Osteocyte (in vitro differentiated cells): ENCODE results near the gene NGLY1. TPM values are rescaled to one million over a fixed set of nuclear protein-coding genes. Genes with fewer than 3 reads are reported as not detected.

Source experiments
- DNase-seq: peaks from one replicate; pipeline ENCODE4 v3.0.0; 2021; ENCODE audit warnings: mixed read lengths; ENCODE audit not compliant: unreplicated experiment; ENCODE audit errors: extremely low spot score
- H3K27ac Mint-ChIP-seq: one replicate; pipeline ENCODE4 v1.8.0; 2021; ENCODE audit warnings: mild to moderate bottlenecking, mixed read lengths; ENCODE audit not compliant: unreplicated experiment
- H3K27me3 Mint-ChIP-seq: one replicate; pipeline ENCODE4 v1.8.0; 2021; ENCODE audit warnings: mixed read lengths; ENCODE audit not compliant: unreplicated experiment
- H3K36me3 Mint-ChIP-seq: one replicate; pipeline ENCODE4 v1.8.0; 2021; ENCODE audit warnings: mixed read lengths; ENCODE audit not compliant: unreplicated experiment
- H3K4me1 Mint-ChIP-seq: one replicate; pipeline ENCODE4 v1.8.0; 2021; ENCODE audit warnings: mixed read lengths; ENCODE audit not compliant: unreplicated experiment
- H3K4me3 Mint-ChIP-seq: one replicate; pipeline ENCODE4 v1.8.0; 2021; ENCODE audit warnings: mild to moderate bottlenecking, moderate library complexity, mixed read lengths; ENCODE audit not compliant: unreplicated experiment
- H3K9me3 Mint-ChIP-seq: one replicate; pipeline ENCODE4 v1.8.0; 2021; ENCODE audit warnings: mixed read lengths; ENCODE audit not compliant: unreplicated experiment
- total RNA-seq: library from RNA; stranded (reverse); gene quantifications from 2 replicates; pipeline ENCODE4 v1.2.1, GENCODE V29; 2021
- TF ChIP-seq, protein P1 (sequence below): fragments of 200-600 bp; sonication (generic); IDR thresholded peaks from 2 replicates; pipeline ENCODE4 v1.5.0; 2021; ENCODE audit warnings: antibody characterized with exemption, mild to moderate bottlenecking, moderate library complexity

NGLY1 gene
- total RNA-seq, 1 donor from 2014 or later: 29.6 TPM

DNA sequence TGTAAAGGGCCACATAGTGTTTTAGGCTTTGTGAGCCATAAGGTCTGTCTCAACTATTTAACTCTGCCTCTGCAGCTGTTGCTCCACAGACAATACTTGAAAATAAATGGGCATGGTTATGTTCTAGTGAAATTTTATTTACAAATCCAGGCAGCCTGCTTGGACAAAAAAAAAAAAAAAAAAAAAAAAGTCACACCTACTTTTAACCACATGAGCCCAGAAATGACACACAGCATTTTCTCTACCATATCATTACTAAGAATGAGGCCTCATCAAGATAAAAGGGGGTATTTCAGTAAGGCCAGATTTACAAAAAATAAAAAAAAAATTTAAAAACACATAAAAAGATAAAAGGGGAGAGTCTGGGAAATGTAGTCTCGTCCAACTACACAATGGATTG is 1.7 kb upstream of the NGLY1 start:
- no peak overlapping the region for H3K27ac Mint-ChIP-seq
- no peak for DNase-seq
- no peaks in the 10 kb centered on the region for H3K9me3 Mint-ChIP-seq
- H3K4me1 Mint-ChIP-seq: peaks cover 42% of the 10 kb centered on the region
- H3K4me3 Mint-ChIP-seq: peak overlapping the region; percentile 80
- TF ChIP-seq, protein P1, sequence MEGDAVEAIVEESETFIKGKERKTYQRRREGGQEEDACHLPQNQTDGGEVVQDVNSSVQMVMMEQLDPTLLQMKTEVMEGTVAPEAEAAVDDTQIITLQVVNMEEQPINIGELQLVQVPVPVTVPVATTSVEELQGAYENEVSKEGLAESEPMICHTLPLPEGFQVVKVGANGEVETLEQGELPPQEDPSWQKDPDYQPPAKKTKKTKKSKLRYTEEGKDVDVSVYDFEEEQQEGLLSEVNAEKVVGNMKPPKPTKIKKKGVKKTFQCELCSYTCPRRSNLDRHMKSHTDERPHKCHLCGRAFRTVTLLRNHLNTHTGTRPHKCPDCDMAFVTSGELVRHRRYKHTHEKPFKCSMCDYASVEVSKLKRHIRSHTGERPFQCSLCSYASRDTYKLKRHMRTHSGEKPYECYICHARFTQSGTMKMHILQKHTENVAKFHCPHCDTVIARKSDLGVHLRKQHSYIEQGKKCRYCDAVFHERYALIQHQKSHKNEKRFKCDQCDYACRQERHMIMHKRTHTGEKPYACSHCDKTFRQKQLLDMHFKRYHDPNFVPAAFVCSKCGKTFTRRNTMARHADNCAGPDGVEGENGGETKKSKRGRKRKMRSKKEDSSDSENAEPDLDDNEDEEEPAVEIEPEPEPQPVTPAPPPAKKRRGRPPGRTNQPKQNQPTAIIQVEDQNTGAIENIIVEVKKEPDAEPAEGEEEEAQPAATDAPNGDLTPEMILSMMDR: no peak
- peaks cover 4% of the 10 kb centered on the region for H3K36me3 Mint-ChIP-seq
- no peaks in the 10 kb centered on the region for H3K27me3 Mint-ChIP-seq

DNA sequence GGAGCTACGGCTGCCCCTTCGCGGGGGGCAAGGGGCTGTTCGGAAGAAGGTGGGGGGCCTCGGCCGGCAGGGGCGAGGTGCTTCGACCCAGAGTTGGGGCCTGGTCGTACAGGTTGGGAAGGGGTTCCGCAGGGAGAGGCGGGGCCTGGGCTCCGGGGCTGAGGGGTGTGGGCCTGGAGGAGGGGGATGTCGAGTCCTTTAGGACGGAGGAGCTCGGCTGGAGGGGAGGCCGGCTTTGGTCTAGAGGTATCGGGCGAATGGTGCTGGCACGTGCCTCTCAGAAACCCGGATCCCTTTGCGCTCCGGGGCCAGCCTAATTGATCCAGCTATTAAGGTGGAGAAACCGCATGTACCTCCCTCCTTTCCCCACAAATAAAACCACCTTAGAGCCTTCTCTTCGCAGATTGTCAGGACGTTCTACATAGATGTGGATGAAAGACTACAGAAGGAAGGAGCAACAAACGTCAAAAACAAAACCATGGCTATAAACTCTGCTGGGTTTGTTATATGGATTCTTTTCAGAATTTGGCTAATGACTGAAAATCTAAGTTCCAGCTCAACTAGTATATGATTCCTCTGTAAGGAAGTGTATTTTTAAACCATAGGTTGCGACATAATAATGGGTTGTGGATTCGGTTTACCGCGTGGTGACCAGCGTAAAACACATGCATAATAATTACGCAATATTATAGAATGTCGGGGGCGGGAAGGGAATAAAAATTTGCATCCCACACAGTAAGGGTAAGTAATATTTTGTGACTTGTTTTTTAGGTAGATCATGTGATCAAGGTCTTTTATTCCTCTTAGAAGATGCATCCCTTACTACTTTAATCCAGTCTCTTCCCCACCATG is 644 bp upstream of the NGLY1 start:
- TF ChIP-seq, protein P1: no peak
- Mint-ChIP-seq H3K36me3 (peaks cover 4% of the 10 kb centered on the region), H3K27ac (peak overlapping the region; percentile 63), H3K9me3 (no peaks in the 10 kb centered on the region), H3K4me3 (peak overlapping the region; percentile 80), H3K27me3 (no peaks in the 10 kb centered on the region), H3K4me1 (peaks cover 42% of the 10 kb centered on the region)
- DNase-seq: no peak

DNA sequence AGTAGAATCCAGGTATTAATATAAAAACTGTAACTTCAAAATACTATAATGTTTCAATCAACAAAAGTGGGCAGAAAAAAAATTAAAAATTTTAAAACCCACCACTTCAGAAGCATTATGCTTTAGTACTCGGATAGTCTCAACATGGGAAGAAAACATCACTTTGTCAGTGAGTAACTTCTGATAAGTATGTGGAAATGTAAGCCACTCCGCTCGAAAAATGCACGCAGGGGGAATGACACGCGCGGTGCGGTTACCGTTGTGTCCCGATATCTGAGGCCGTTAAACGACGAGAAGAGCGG is 656 bp downstream of the NGLY1 start:
- H3K27me3 Mint-ChIP-seq: no peaks in the 10 kb centered on the region
- no peak for DNase-seq

DNA sequence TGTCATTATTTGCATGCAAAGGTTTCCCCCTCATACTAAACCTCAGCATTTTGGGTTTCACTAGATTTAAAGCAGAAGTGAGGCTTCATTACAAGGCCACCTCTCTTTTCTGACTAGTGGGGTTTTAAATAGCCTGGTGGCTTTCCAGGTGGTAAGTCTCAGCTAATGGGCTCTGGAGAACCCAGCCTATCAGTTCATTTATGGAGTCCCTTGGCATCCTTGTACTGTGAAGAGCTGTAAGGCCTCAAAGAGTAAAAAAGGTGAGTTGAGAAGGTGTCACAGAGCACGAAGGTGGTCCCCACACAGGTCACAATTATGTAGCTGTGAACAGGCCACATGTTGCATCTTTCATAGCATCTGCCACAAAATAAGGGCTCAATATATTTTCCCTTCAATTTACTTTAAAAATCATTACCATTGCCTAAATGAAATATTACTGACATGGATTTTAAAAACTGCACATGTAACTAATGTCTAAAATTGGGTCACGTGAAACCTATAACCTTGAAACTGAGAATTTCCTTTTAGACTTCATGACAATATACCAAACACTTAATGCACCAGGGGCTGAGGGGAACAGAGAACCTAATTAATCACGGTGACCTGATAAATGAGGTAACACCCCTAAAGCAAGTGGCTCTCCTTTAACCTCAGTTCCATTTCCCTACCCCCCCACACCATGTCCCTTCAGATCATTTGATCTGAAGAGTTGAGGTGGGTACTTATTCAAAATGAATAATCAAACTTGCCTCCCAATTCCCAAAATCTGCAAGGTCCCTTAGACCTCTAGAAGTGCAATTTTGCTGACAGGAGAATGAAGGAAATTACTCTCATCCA is 1.3 kb downstream of the NGLY1 start:
- TF ChIP-seq, protein P1: no peak
- Mint-ChIP-seq H3K9me3 (no peaks in the 10 kb centered on the region), H3K36me3 (peaks cover 16% of the 10 kb centered on the region), H3K27me3 (no peaks in the 10 kb centered on the region), H3K4me1 (peaks cover 35% of the 10 kb centered on the region), H3K4me3 (peak overlapping the region; percentile 84), H3K27ac (no peak overlapping the region)
- DNase-seq: no peak

More for the DNA sequence above, 656 bp downstream of the NGLY1 start:
- TF ChIP-seq, protein P1: no peak
- H3K4me3 Mint-ChIP-seq: peak overlapping the region; percentile 84
- H3K4me1 Mint-ChIP-seq: peaks cover 35% of the 10 kb centered on the region
- H3K36me3 Mint-ChIP-seq: peaks cover 12% of the 10 kb centered on the region
- H3K27ac Mint-ChIP-seq: peak overlapping the region; percentile 52
- H3K9me3 Mint-ChIP-seq: no peaks in the 10 kb centered on the region

DNA sequence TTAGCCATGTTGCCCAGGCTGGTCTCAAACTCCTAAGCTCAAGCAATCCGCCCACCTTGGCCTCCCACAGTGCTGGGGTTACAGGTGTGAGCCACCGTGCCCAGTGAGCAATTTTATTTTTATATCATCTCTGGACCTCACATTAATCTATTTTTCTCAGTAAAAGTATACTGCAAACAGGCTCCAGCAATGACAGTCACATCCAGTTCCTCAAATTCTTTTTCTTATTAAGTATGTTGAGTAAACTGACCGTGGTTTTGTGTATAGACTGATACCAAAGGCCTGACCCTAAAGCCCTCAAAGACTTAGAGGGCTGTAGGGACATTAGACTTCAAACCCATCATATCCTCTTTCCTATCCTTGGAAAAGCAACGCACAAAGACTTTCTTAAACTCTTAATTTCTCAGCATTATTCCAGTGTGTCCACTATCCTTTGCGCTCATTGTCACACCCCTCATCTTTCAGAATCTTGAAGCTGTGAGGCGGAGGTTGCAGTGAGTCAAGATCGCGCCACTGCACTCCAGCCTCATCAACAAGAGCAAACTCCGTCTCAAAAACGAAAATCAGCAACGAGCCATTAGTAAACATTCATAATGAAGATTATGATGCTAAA is 2.0 kb downstream of the NGLY1 start:
- H3K9me3 Mint-ChIP-seq: no peaks in the 10 kb centered on the region
- TF ChIP-seq, protein P1: no peak
- H3K27ac Mint-ChIP-seq: no peak overlapping the region
- no peaks in the 10 kb centered on the region for H3K27me3 Mint-ChIP-seq
- no peak overlapping the region for H3K4me3 Mint-ChIP-seq
- H3K36me3 Mint-ChIP-seq: peaks cover 23% of the 10 kb centered on the region
- H3K4me1 Mint-ChIP-seq: peaks cover 35% of the 10 kb centered on the region
- no peak for DNase-seq
